B cell (primary cell): ENCODE results near the gene STAU1. TPM values are rescaled to one million over a fixed set of nuclear protein-coding genes. Genes with fewer than 3 reads are reported as not detected.

Source experiments
- ATAC-seq: fragments of 200-7000 bp; cut with Tn5 transposase; one replicate; pipeline ENCODE4 v1.10.0; 2021; ENCODE audit warnings: low read depth, mild to moderate bottlenecking, moderate number of reproducible peaks, moderate library complexity
- CTCF ChIA-PET: fragments of 350-600 bp; sonication (Branson Sonifier 250); formaldehyde crosslinking; loops from one replicate; lab custom pipeline; 2021; ENCODE audit warnings: antibody characterized with exemption, inconsistent platforms; lab: Charles Lee
- POLR2A ChIA-PET: fragments of 350-600 bp; sonication (Branson Sonifier 250); formaldehyde crosslinking; loops from one replicate; lab custom pipeline; 2021; ENCODE audit warnings: antibody characterized with exemption; lab: Charles Lee
- DNase-seq: peaks from one replicate; pipeline ENCODE4 v3.0.0; 2013
- H2AFZ ChIP-seq: 2 replicates; pipeline ENCODE4 v1.6.1; 2012; ENCODE audit warnings: mild to moderate bottlenecking, low read depth, low read length; ENCODE audit not compliant: insufficient read depth, poor library complexity, severe bottlenecking
- H3K27ac ChIP-seq, 2 donors: 1 replicate in 1 of 2; 2 replicates in 1 of 2; pipeline ENCODE4 v1.5.1; 2012 to 2013; ENCODE audit warnings: low read length in 2 of 2, mild to moderate bottlenecking in 2 of 2, moderate library complexity in 1 of 2
- H3K27me3 ChIP-seq, 4 experiments: fragments of 200-600 bp in 1 of 4; sonication (generic) in 1 of 4; replicated peaks in 1 of 4; 1 replicate in 2 of 4; 2 replicates in 2 of 4; pipeline versions ENCODE4 v1.6.1 to v1.7.0; 2013 to 2016; ENCODE audit warnings: low read length in 3 of 4, mild to moderate bottlenecking in 2 of 4, mixed read lengths in 1 of 4, moderate library complexity in 1 of 4; ENCODE audit not compliant: insufficient read depth in 4 of 4, control insufficient read depth in 3 of 4; ENCODE audit errors: control extremely low read depth in 1 of 4
- H3K36me3 ChIP-seq, 2 experiments: replicated peaks in 1 of 2; 1 replicate in 1 of 2; 2 replicates in 1 of 2; pipeline versions ENCODE4 v1.6.1 to v1.7.1; 2013; ENCODE audit warnings: low read length in 1 of 2; ENCODE audit not compliant: insufficient read depth in 2 of 2, control insufficient read depth in 1 of 2; ENCODE audit errors: control extremely low read depth in 1 of 2, extremely low read depth in 1 of 2
- H3K4me1 ChIP-seq, 2 donors: fragments of 200-600 bp in 1 of 2; sonication (generic) in 1 of 2; 1 replicate in 1 of 2; 2 replicates in 1 of 2; pipeline versions ENCODE4 v1.5.1 to v1.6.1; 2013 to 2017; ENCODE audit warnings: low read length in 2 of 2; ENCODE audit not compliant: control insufficient read depth in 2 of 2, insufficient read depth in 2 of 2
- H3K4me2 ChIP-seq: replicated peaks from 2 replicates; pipeline ENCODE3; 2012; ENCODE audit warnings: mild to moderate bottlenecking, low read depth, low read length; ENCODE audit not compliant: poor library complexity, severe bottlenecking
- H3K4me3 ChIP-seq, 5 experiments: fragments of 200-600 bp in 1 of 5; sonication (generic) in 1 of 5; 1 replicate in 3 of 5; 2 replicates in 2 of 5; pipeline versions ENCODE4 v1.5.1 to v1.7.0; 2011 to 2016; ENCODE audit warnings: low read length in 4 of 5, mild to moderate bottlenecking in 4 of 5, low read depth in 2 of 5, control low read depth in 1 of 5, moderate library complexity in 1 of 5; ENCODE audit not compliant: insufficient read depth in 1 of 5; ENCODE audit errors: control extremely low read depth in 1 of 5, extremely low read depth in 1 of 5
- H3K79me2 ChIP-seq: fragments of 200-600 bp; sonication (generic); one replicate; pipeline ENCODE4 v1.6.0; 2016; ENCODE audit warnings: low read length; ENCODE audit not compliant: control insufficient read depth, insufficient read depth
- H3K9ac ChIP-seq: fragments of 200-600 bp; sonication (generic); 2 replicates; pipeline ENCODE4 v1.6.1; 2017; ENCODE audit warnings: mild to moderate bottlenecking, low read length, moderate library complexity
- H3K9me3 ChIP-seq, 3 donors: one replicate each; pipeline versions ENCODE4 v1.6.1 to v1.7.1; 2013; ENCODE audit warnings: low read length in 2 of 3; ENCODE audit not compliant: control insufficient read depth in 2 of 3, insufficient read depth in 1 of 3; ENCODE audit errors: control extremely low read depth in 1 of 3
- H4K20me1 ChIP-seq: 2 replicates; pipeline ENCODE4 v1.6.0; 2012; ENCODE audit warnings: mild to moderate bottlenecking, low read length; ENCODE audit not compliant: insufficient read depth, control insufficient read depth, poor library complexity, severe bottlenecking
- H3K27ac Mint-ChIP-seq: one replicate; pipeline ENCODE4 v1.8.0; 2021; ENCODE audit warnings: mixed read lengths
- H3K27me3 Mint-ChIP-seq: one replicate; pipeline ENCODE4 v1.8.0; 2021; ENCODE audit warnings: mixed read lengths
- H3K4me1 Mint-ChIP-seq: one replicate; pipeline ENCODE4 v1.8.0; 2021; ENCODE audit warnings: mixed read lengths
- H3K4me3 Mint-ChIP-seq: one replicate; pipeline ENCODE4 v1.8.0; 2021; ENCODE audit warnings: mixed read lengths
- H3K9me3 Mint-ChIP-seq: one replicate; pipeline ENCODE4 v1.8.0; 2022; ENCODE audit warnings: mixed read lengths; ENCODE audit not compliant: insufficient read depth
- EZH2 ChIP-seq: IDR thresholded peaks from 2 replicates; pipeline ENCODE4 v1.6.1; 2012; ENCODE audit warnings: borderline replicate concordance, low read depth, mild to moderate bottlenecking, moderate library complexity, low read length; ENCODE audit not compliant: insufficient read depth, poor library complexity, severe bottlenecking
- WGBS: methylation state at CpG from one replicate; pipeline ENCODE4 v1.1.5; 2013; ENCODE audit warnings: missing lambda C conversion rate; ENCODE audit not compliant: insufficient coverage; 5-methylcytosine and 5-hydroxymethylcytosine counted together
- intact Hi-C: fragments of 100-400 bp; cut with micrococcal nuclease; formaldehyde crosslinking; loops from one replicate; pipeline ENCODE4 v1.10.0; 2022
- polyA minus RNA-seq: library from RNA; depleted of rRNA, polyadenylated mRNA; stranded (reverse); fragments of >200 nt; gene quantifications from 2 replicates; pipeline ENCODE4 v1.2.3, GENCODE V29; 2012
- polyA plus RNA-seq: library from polyadenylated mRNA; depleted of rRNA; stranded (reverse); fragments of >200 nt; gene quantifications from 2 replicates; pipeline ENCODE4 v1.2.3, GENCODE V29; 2012
- total RNA-seq, 2 donors: library from RNA; stranded (reverse); fragments of 120-200 nt in 1 of 2; gene quantifications; 1 replicate in 1 of 2; 2 replicates in 1 of 2; pipeline versions ENCODE4 v1.2.3 to v1.2.4, GENCODE V29; 2013 to 2022
- TF ChIP-seq, protein P1 (sequence below): fragments of 200-600 bp; IDR thresholded peaks from one replicate; pipeline ENCODE4 v1.8.0; 2022; ENCODE audit warnings: antibody characterized with exemption, mild to moderate bottlenecking

STAU1 gene, protein sequence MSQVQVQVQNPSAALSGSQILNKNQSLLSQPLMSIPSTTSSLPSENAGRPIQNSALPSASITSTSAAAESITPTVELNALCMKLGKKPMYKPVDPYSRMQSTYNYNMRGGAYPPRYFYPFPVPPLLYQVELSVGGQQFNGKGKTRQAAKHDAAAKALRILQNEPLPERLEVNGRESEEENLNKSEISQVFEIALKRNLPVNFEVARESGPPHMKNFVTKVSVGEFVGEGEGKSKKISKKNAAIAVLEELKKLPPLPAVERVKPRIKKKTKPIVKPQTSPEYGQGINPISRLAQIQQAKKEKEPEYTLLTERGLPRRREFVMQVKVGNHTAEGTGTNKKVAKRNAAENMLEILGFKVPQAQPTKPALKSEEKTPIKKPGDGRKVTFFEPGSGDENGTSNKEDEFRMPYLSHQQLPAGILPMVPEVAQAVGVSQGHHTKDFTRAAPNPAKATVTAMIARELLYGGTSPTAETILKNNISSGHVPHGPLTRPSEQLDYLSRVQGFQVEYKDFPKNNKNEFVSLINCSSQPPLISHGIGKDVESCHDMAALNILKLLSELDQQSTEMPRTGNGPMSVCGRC
- total RNA-seq (42.9 TPM in 2 replicates), polyA plus RNA-seq (15.4 and 24.7 TPM in 2 replicates), polyA minus RNA-seq (18.9 and 21.7 TPM in 2 replicates)
- total RNA-seq (2013) = 20.9 TPM

DNA sequence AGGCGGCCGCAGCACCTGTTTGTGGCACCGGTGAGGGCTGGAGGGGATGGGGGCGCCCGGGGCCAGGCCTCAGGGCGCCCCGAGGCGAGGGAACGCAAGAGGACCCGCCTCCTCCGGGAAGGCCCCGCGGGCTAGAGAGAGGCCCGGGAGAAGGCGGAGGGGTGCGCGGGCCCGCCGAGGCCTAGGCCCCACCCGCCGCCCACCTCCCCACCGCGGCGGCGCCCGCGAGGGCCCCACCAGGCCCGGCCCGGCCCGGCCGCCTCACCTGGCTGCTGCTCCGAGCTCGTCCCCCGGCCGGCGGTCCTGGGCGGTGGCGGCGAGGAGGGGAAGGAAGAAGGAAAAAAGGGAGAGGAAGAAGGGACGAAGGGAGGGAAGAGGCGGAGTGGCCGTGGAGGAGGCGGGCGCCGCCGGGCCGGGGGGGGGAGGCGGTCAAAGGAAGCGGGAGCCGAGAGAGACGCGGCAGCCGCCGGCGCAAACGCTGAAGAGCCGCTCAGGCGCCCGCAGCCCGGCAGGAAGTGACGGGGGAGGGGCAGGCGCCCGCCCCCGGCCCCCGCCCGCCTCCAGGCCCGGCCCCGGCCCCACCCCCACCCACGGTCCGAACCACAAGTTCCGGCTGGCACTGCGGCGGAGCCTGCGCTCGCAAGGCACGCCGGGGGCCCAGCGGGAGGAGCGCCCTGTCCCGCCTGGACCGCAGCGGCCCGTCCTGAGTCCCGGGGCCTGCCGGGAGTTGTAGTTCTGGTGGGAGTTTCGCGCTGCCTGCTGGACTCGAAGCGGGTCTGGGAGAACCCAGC, at the start of gene STAU1:
Gene STAU1, minus strand, starts transcription at position 484 of the 791 bp plus-strand sequence. CDS start 22,133 bp downstream, outside the sequence.
- H3K36me3 ChIP-seq = peaks cover 0 to 3% of the 10 kb centered on the region in 2 experiments
- CTCF ChIA-PET = interaction anchor here (0.7 to 3.8 kb wide), 4 partner anchors 29 to 141 kb away, joined by 3 to 22 read pairs (median 4); no protein-coding TSS in a partner anchor
- peak within 1 kb of the TSS; percentile 66 for H3K9ac ChIP-seq
- peak; percentile 95 for ATAC-seq
- peak; percentile 96 for DNase-seq
- no peaks in the 10 kb centered on the region for H3K9me3 Mint-ChIP-seq
- peak within 1 kb of the TSS; percentile 88 for H3K4me2 ChIP-seq
- POLR2A ChIA-PET = interaction anchor here (0.6 to 2.8 kb wide), 6 partner anchors 31 to 424 kb away, joined by 3 to 12 read pairs (median 4); partner anchors contain the start of genes DDX27 and ZNFX1
- peak within 1 kb of the TSS; percentile 79 to 84 for H3K27ac ChIP-seq
- H3K27me3 Mint-ChIP-seq = no peaks in the 10 kb centered on the region
- peak within 1 kb of the TSS; percentile 90 for H3K4me3 Mint-ChIP-seq
- H3K27ac Mint-ChIP-seq = peak within 1 kb of the TSS; percentile 94
- WGBS = under 1% methylated on average over 68 of the region's 89 CpGs
- H3K4me1 ChIP-seq = peaks cover 14 to 20% of the 10 kb centered on the region in 2 donors
- TF ChIP-seq, protein P1, sequence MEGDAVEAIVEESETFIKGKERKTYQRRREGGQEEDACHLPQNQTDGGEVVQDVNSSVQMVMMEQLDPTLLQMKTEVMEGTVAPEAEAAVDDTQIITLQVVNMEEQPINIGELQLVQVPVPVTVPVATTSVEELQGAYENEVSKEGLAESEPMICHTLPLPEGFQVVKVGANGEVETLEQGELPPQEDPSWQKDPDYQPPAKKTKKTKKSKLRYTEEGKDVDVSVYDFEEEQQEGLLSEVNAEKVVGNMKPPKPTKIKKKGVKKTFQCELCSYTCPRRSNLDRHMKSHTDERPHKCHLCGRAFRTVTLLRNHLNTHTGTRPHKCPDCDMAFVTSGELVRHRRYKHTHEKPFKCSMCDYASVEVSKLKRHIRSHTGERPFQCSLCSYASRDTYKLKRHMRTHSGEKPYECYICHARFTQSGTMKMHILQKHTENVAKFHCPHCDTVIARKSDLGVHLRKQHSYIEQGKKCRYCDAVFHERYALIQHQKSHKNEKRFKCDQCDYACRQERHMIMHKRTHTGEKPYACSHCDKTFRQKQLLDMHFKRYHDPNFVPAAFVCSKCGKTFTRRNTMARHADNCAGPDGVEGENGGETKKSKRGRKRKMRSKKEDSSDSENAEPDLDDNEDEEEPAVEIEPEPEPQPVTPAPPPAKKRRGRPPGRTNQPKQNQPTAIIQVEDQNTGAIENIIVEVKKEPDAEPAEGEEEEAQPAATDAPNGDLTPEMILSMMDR = no peak
- no peak for TF ChIP-seq EZH2
- H3K79me2 ChIP-seq = peaks cover 45% of the 10 kb centered on the region
- H3K4me3 ChIP-seq = peak within 1 kb of the TSS; percentile 54 to 74 (median 67)
- peaks cover 34% of the 10 kb centered on the region for H3K4me1 Mint-ChIP-seq
- peak within 1 kb of the TSS; percentile 81 for H2AFZ ChIP-seq
- peaks cover 43% of the 10 kb centered on the region for H4K20me1 ChIP-seq
- intact Hi-C loops = loop anchor here (1.0 to 10.0 kb wide), 5 partner anchors 31 to 1327 kb away; partner anchors contain the start of genes CSE1L, DDX27, PTPN1 and ZNFX1
- H3K9me3 ChIP-seq = no peaks in the 10 kb centered on the region
- H3K27me3 ChIP-seq = no peaks in the 10 kb centered on the region
